Gastrocnemius medialis (tissue), 4 donors: Measurements from ENCODE around the gene ABCC12. TPM values are rescaled to one million over a fixed set of nuclear protein-coding genes. Genes with fewer than 3 reads are reported as not detected.

Source experiments
- ATAC-seq, 2 donors: fragments of 150-250 bp; one replicate each; pipeline ENCODE4 v1.9.1; 2016
- DNase-seq, 2 donors: peaks; one replicate each; pipeline ENCODE4 v3.0.0-alpha.2; 2019
- H3K27ac ChIP-seq, 4 donors: fragments of 200-600 bp; sonication (generic); 1 replicate in 1 of 4; 2 replicates in 3 of 4; pipeline ENCODE4 v1.5.1; 2016 to 2018; ENCODE audit warnings: mild to moderate bottlenecking in 2 of 4, moderate library complexity in 1 of 4
- H3K27me3 ChIP-seq, 3 donors: fragments of 200-600 bp; sonication (generic) in 2 of 3; 1 replicate in 1 of 3; 2 replicates in 2 of 3; pipeline versions ENCODE4 v1.5.1 to v1.6.0; 2016 to 2019; ENCODE audit warnings: mild to moderate bottlenecking in 1 of 3, moderate library complexity in 1 of 3
- H3K36me3 ChIP-seq, 2 donors: fragments of 200-600 bp; sonication (generic) in 1 of 2; one replicate each; pipeline ENCODE4 v1.5.1; 2017 to 2018
- H3K4me1 ChIP-seq, 2 donors: fragments of 200-600 bp; sonication (generic) in 1 of 2; one replicate each; pipeline ENCODE4 v1.5.1; 2016 to 2017; ENCODE audit warnings: mild to moderate bottlenecking in 2 of 2
- H3K4me3 ChIP-seq, 4 donors: fragments of 200-600 bp; sonication (generic) in 3 of 4; 1 replicate in 1 of 4; 2 replicates in 3 of 4; pipeline ENCODE4 v1.5.1; 2016 to 2019; ENCODE audit warnings: mild to moderate bottlenecking in 2 of 4
- H3K9me3 ChIP-seq, 3 donors: fragments of 200-600 bp; sonication (generic) in 2 of 3; 1 replicate in 1 of 3; 2 replicates in 2 of 3; pipeline ENCODE4 v1.5.1; 2016 to 2019
- POLR2A ChIP-seq, 2 donors: fragments of 450-650 bp; IDR thresholded peaks; one replicate each; pipeline ENCODE4 v1.6.1; 2017; ENCODE audit warnings: antibody characterized with exemption in 2 of 2, mild to moderate bottlenecking in 2 of 2, moderate library complexity in 2 of 2
- in situ Hi-C, 4 donors: fragments of 200-750 bp; cut with MboI; loops; one replicate each; pipeline versions ENCODE4 v1.15.0 to v1.8.0; 2017; ENCODE audit warnings: low sequenced_read_pairs in 4 of 4
- intact Hi-C: fragments of 100-400 bp; cut with DNase I; formaldehyde crosslinking; loops from one replicate; pipeline ENCODE4 v1.15.1; 2023; ENCODE audit warnings: low total_unique reads
- total RNA-seq, 4 donors: library from RNA; depleted of rRNA; stranded (reverse); fragments of >200 nt; gene quantifications; one replicate each; pipeline versions ENCODE4 v1.1.0 to v1.2.3, GENCODE V29; 2016
- TF ChIP-seq, protein P1 (sequence below), 5 experiments: fragments of 450-650 bp in 3 of 5; fragments of 200-600 bp in 2 of 5; sonication (generic) in 2 of 5; IDR thresholded peaks in 4 of 5; conservative IDR thresholded peaks in 1 of 5; 1 replicate in 4 of 5; 2 replicates in 1 of 5; pipeline ENCODE4 v1.5.1; 2016 to 2019; ENCODE audit warnings: antibody characterized with exemption in 5 of 5, mild to moderate bottlenecking in 3 of 5, moderate library complexity in 3 of 5

Gene ABCC12
- total RNA-seq, 4 donors from 2014 or later, result 0.15 to 0.40 (median 0.16) TPM; not detected in 1

DNA sequence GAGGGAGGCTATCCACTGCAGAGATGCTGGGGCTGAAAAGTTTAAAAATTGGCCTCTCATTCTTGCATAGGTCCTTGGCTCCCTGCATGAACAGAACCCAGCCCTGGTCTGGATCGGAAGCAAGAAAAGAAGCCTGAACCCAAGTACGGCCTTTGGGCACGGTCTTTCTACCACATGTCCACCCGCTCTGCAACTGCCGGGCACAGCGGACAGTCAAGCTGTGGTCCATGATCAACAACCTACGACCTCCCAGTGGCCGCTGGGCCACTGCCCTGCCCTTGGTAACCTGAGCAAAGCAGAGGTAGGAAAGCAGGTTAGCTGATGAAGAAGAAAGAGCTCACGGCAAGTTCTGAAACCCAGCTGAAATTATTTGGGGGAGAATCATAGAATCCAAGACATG, 3.6 kb downstream of the ABCC12 start:
- H3K9me3 ChIP-seq, result peaks cover 0 to 10% (median 0%) of the 10 kb centered on the region in 3 donors
- no peak overlapping the region for H3K4me3 ChIP-seq
- H3K36me3 ChIP-seq, result no peaks in the 10 kb centered on the region
- ATAC-seq (no peak), DNase-seq (no peak)
- peaks cover 0 to 4% of the 10 kb centered on the region in 2 donors for H3K4me1 ChIP-seq
- in situ Hi-C loops (loop anchor here in 3 of 4 donors (10.0 to 25.0 kb wide), 3 partner anchors 690 to 1017 kb away; partner anchors contain the start of genes ITFG1 (in 1 of the 3), NETO2 (in 1 of the 3) and PHKB (in 1 of the 3)), intact Hi-C loops (loop anchor here (10.0 kb wide), 1 partner anchor 97 kb away; no protein-coding TSS in a partner anchor)
- H3K27ac ChIP-seq, result no peak overlapping the region
- TF ChIP-seq POLR2A (IDR thresholded peaks at IDR 0.05), result no peak
- TF ChIP-seq, protein P1, sequence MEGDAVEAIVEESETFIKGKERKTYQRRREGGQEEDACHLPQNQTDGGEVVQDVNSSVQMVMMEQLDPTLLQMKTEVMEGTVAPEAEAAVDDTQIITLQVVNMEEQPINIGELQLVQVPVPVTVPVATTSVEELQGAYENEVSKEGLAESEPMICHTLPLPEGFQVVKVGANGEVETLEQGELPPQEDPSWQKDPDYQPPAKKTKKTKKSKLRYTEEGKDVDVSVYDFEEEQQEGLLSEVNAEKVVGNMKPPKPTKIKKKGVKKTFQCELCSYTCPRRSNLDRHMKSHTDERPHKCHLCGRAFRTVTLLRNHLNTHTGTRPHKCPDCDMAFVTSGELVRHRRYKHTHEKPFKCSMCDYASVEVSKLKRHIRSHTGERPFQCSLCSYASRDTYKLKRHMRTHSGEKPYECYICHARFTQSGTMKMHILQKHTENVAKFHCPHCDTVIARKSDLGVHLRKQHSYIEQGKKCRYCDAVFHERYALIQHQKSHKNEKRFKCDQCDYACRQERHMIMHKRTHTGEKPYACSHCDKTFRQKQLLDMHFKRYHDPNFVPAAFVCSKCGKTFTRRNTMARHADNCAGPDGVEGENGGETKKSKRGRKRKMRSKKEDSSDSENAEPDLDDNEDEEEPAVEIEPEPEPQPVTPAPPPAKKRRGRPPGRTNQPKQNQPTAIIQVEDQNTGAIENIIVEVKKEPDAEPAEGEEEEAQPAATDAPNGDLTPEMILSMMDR (IDR thresholded peaks at IDR 0.05 in 4 of 5, conservative IDR thresholded peaks at IDR 0.05 in 1 of 5), result no peak
- H3K27me3 ChIP-seq, result no peaks in the 10 kb centered on the region

DNA sequence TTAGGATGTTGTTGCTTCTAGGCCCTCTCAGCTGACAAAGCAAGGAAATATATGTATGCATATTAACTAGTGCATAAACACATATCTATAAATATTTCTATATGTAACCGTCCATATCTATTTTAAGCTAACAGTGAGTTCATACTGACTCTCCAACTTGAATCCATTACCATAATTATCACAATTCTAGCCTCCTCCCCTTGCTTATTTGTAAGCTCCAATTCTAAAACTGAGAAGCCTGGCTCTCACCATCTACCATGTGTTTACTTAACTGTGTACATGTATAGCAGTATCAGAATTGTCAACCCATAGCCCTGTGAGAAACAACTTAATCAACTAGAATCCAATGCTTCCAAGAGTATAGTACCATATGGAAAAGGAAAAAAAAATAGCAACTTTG, 5.1 kb downstream of the ABCC12 start:
- ATAC-seq, result no peak

DNA sequence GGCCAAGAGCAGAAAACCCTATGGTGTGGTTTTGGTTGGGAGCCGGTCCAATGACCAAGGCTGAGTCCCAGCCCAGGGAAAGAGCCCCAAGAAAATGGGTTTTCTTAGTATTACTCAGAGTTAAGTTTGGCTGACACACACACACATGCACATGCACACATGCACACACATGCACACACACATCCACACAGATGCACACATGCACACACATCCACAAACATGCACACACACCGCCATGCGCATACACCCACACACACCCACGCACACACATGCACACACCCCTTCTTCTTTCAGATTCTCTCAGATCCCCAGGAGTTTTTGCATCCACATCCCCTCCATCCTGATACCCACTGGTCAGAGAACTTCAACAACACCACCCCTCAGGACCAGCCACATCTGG, 9.1 kb downstream of the ABCC12 start:
- H3K4me3 ChIP-seq, result no peak overlapping the region
- no peaks in the 10 kb centered on the region for H3K36me3 ChIP-seq
- intact Hi-C loops, result no loop called here
- no peaks in the 10 kb centered on the region for H3K4me1 ChIP-seq
- no peak overlapping the region for H3K27ac ChIP-seq
- no peaks in the 10 kb centered on the region for H3K27me3 ChIP-seq
- ATAC-seq (no peak), DNase-seq (no peak)
- H3K9me3 ChIP-seq, result peaks cover 0 to 10% (median 0%) of the 10 kb centered on the region in 3 donors
- in situ Hi-C loops, result no loop called here
- TF ChIP-seq POLR2A (IDR thresholded peaks at IDR 0.05), result no peak
- TF ChIP-seq, protein P1 (IDR thresholded peaks at IDR 0.05 in 4 of 5, conservative IDR thresholded peaks at IDR 0.05 in 1 of 5), result no peak

More for the DNA sequence above, 5.1 kb downstream of the ABCC12 start:
- TF ChIP-seq, protein P1 (IDR thresholded peaks at IDR 0.05 in 4 of 5, conservative IDR thresholded peaks at IDR 0.05 in 1 of 5), result no peak
- no peak for TF ChIP-seq POLR2A (IDR thresholded peaks at IDR 0.05)
- peaks cover 0 to 10% (median 0%) of the 10 kb centered on the region in 3 donors for H3K9me3 ChIP-seq
- no peak overlapping the region for H3K4me3 ChIP-seq
- no peak for DNase-seq
- intact Hi-C loops, result loop anchor here (10.0 kb wide), 1 partner anchor 96 kb away; no protein-coding TSS in a partner anchor
- in situ Hi-C loops, result loop anchor here in 3 of 4 donors (10.0 to 25.0 kb wide), 3 partner anchors 688 to 1016 kb away; partner anchors contain the start of genes ITFG1 (in 1 of the 3), NETO2 (in 1 of the 3) and PHKB (in 1 of the 3)
- H3K27me3 ChIP-seq, result no peaks in the 10 kb centered on the region
- H3K27ac ChIP-seq, result no peak overlapping the region
- H3K36me3 ChIP-seq, result no peaks in the 10 kb centered on the region
- H3K4me1 ChIP-seq, result no peaks in the 10 kb centered on the region

DNA sequence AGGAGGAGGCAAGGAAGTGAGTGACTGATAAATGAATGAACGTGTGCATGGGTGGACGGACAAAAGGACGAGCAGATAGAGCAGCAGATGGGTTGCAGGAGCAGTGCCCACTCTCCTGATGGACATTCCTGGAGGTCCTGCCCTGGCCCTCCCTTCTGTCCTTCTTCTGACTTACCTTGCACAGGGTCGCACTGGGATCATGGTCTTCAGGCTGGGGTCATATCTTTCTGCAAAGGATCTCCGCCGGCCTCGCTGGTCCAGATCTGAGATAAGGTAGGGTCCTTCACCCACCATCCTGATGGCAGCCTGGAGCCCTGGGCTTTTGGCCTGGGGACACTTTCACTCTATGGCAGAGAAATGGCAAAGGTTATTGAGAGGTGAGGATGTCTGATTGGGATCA, 9.7 kb downstream of the ABCC12 start:
- ATAC-seq, result no peak
- no peak overlapping the region for H3K4me3 ChIP-seq
- intact Hi-C loops (no loop called here), in situ Hi-C loops (no loop called here)
- no peak for DNase-seq
- H3K27me3 ChIP-seq, result no peaks in the 10 kb centered on the region
- H3K36me3 ChIP-seq, result no peaks in the 10 kb centered on the region
- H3K4me1 ChIP-seq, result no peaks in the 10 kb centered on the region
- H3K27ac ChIP-seq, result no peak overlapping the region
- H3K9me3 ChIP-seq, result peaks cover 0 to 10% (median 0%) of the 10 kb centered on the region in 3 donors
- TF ChIP-seq, protein P1 (IDR thresholded peaks at IDR 0.05 in 4 of 5, conservative IDR thresholded peaks at IDR 0.05 in 1 of 5), result no peak
- no peak for TF ChIP-seq POLR2A (IDR thresholded peaks at IDR 0.05)
